NCI-H1105 treated with DMSO at 0.1 percent for 48 hours (cell line): Measurements from ENCODE around the gene XRCC6.
"Not testable (repeated sequence)": the region's sequence is repeated elsewhere in the genome, so short reads cannot be mapped to it uniquely, and the experiment has no call there.

Experiments
- DNase-seq: peaks from one replicate; lab custom pipeline; 2025; lab: John Stamatoyannopoulos, UW

XRCC6 gene

GRCh38 chr22:41650821-41651220 is 29.7 kb downstream of the XRCC6 start:
- no peak for DNase-seq

GRCh38 chr22:41654322-41654721 is 33.2 kb downstream of the XRCC6 start:
- DNase-seq = no peak

- DNase-seq = no peak
Measured at GRCh38 chr22:41656556-41656955, 35.5 kb downstream of the XRCC6 start.

GRCh38 chr22:41657709-41658108 is 36.6 kb downstream of the XRCC6 start:
- no peak for DNase-seq

GRCh38 chr22:41658869-41659268 is 37.8 kb downstream of the XRCC6 start:
- no peak for DNase-seq

GRCh38 chr22:41659941-41660340 is 38.8 kb downstream of the XRCC6 start:
- no peak for DNase-seq

- no peak for DNase-seq
Measured at GRCh38 chr22:41660416-41660815, 39.3 kb downstream of the XRCC6 start.

- no peak for DNase-seq
Measured at GRCh38 chr22:41661088-41661487, 40.0 kb downstream of the XRCC6 start.

GRCh38 chr22:41661713-41662112 is 40.6 kb downstream of the XRCC6 start:
- no peak for DNase-seq

GRCh38 chr22:41663594-41663993 is 42.5 kb downstream of the XRCC6 start:
- DNase-seq = not testable (repeated sequence)

GRCh38 chr22:41664490-41664889 is 43.4 kb downstream of the XRCC6 start:
- DNase-seq = no peak

- no peak for DNase-seq
Measured at GRCh38 chr22:41664951-41665350, 43.9 kb downstream of the XRCC6 start.

GRCh38 chr22:41668971-41669911 is 48.1 kb downstream of the XRCC6 start:
- DNase-seq = no peak

GRCh38 chr22:41672096-41672495 is 51.0 kb downstream of the XRCC6 start:
- DNase-seq = not testable (repeated sequence)

- DNase-seq = no peak
Measured at GRCh38 chr22:41672780-41673509, 51.9 kb downstream of the XRCC6 start.

- no peak for DNase-seq
Measured at GRCh38 chr22:41674846-41675340, 53.8 kb downstream of the XRCC6 start.

- no peak for DNase-seq
Measured at GRCh38 chr22:41676134-41676533, 55.0 kb downstream of the XRCC6 start.

- DNase-seq = peak; percentile 43
Measured at GRCh38 chr22:41681616-41682015, 60.5 kb downstream of the XRCC6 start.

- peak; percentile 93 for DNase-seq
Measured at GRCh38 chr22:41682033-41682807, 61.1 kb downstream of the XRCC6 start.

GRCh38 chr22:41683052-41683451 is 62.0 kb downstream of the XRCC6 start:
- DNase-seq = no peak

- no peak for DNase-seq
Measured at GRCh38 chr22:41683616-41684015, 62.5 kb downstream of the XRCC6 start.

GRCh38 chr22:41684194-41684593 is 63.1 kb downstream of the XRCC6 start:
- no peak for DNase-seq
